ENCODE results near the gene LFNG.

DNA sequence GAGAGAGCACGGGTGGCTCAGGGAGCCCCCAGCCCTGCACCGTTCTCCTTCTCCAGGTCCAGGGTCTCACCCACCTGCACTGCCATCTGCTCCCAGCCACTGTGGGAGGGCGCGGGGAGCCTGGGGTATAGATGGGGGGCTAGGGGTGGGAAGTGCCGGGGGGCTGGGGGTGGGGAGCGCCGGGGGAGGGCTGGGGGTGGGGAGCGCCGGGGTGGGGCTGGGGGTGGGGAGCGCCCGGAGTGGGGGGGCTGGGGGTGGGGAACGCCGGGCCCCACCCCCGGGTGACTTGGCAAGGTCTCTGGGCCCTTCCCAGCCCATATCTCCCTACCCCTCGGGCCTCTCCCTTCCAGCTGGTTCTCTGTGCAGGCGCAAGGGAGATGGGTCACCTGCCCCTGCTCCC is 43.3 kb upstream of the LFNG start, which contains the start of gene GRIFIN:
- TF ChIP-seq, protein P1, sequence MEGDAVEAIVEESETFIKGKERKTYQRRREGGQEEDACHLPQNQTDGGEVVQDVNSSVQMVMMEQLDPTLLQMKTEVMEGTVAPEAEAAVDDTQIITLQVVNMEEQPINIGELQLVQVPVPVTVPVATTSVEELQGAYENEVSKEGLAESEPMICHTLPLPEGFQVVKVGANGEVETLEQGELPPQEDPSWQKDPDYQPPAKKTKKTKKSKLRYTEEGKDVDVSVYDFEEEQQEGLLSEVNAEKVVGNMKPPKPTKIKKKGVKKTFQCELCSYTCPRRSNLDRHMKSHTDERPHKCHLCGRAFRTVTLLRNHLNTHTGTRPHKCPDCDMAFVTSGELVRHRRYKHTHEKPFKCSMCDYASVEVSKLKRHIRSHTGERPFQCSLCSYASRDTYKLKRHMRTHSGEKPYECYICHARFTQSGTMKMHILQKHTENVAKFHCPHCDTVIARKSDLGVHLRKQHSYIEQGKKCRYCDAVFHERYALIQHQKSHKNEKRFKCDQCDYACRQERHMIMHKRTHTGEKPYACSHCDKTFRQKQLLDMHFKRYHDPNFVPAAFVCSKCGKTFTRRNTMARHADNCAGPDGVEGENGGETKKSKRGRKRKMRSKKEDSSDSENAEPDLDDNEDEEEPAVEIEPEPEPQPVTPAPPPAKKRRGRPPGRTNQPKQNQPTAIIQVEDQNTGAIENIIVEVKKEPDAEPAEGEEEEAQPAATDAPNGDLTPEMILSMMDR (IDR thresholded peaks at IDR 0.05), result no peak
- TF ChIP-seq EZH2 (IDR thresholded peaks at IDR 0.05), result no peak
- no peak for TF ChIP-seq EZH2phosphoT487 (IDR thresholded peaks at IDR 0.05)

All from neural progenitor cell (in vitro differentiated cells).